ENCODE results near the gene ARSD.

DNA sequence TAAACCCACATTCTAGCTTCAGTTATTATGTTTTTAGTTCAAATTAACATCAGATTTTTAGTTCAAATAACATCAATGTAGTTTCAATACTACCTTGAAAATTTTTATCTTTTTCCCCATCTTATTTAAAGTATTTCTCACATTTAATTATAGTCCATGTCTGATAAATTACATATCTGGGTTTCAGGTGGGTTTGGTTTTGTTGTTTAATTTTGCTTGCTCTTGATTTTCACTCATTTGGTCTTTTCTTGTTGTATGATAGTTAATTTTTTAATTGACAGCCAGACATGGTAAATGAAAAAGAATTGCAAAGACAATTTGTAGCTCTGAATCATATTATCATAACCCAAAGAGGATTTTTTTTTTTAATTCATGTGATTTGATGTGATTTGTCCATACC lies 58.5 kb downstream of the ARSD start:
- TF ChIP-seq, protein P1, sequence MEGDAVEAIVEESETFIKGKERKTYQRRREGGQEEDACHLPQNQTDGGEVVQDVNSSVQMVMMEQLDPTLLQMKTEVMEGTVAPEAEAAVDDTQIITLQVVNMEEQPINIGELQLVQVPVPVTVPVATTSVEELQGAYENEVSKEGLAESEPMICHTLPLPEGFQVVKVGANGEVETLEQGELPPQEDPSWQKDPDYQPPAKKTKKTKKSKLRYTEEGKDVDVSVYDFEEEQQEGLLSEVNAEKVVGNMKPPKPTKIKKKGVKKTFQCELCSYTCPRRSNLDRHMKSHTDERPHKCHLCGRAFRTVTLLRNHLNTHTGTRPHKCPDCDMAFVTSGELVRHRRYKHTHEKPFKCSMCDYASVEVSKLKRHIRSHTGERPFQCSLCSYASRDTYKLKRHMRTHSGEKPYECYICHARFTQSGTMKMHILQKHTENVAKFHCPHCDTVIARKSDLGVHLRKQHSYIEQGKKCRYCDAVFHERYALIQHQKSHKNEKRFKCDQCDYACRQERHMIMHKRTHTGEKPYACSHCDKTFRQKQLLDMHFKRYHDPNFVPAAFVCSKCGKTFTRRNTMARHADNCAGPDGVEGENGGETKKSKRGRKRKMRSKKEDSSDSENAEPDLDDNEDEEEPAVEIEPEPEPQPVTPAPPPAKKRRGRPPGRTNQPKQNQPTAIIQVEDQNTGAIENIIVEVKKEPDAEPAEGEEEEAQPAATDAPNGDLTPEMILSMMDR (IDR thresholded peaks at IDR 0.05) = no peak
- TF ChIP-seq POLR2A (IDR thresholded peaks at IDR 0.05) = no peak
